Central memory CD8-positive, alpha-beta T cell (primary cell): ENCODE measurements around the gene B4GALNT1.

ENCODE experiments used
- ATAC-seq: fragments of 150-1000 bp; cut with Tn5 transposase; replicated peaks from 2 replicates; pipeline ENCODE4 v1.10.0; 2022; ENCODE audit warnings: mild to moderate bottlenecking, moderate FRiP score, moderate number of reproducible peaks; ENCODE audit not compliant: poor library complexity, severe bottlenecking; ENCODE audit errors: extremely low read depth
- DNase-seq, 2 donors: peaks; one replicate each; pipeline ENCODE4 v3.0.0; 2021; ENCODE audit warnings: low spot score in 2 of 2
- H3K27ac Mint-ChIP-seq: one replicate; pipeline ENCODE4 v1.8.0; 2022; ENCODE audit warnings: low read depth, mild to moderate bottlenecking, moderate library complexity, mixed read lengths
- H3K27me3 Mint-ChIP-seq: one replicate; pipeline ENCODE4 v1.8.0; 2022; ENCODE audit warnings: mixed read lengths
- H3K36me3 Mint-ChIP-seq: one replicate; pipeline ENCODE4 v1.8.0; 2022; ENCODE audit warnings: mild to moderate bottlenecking, moderate library complexity, mixed read lengths; ENCODE audit not compliant: insufficient read depth
- H3K4me1 Mint-ChIP-seq: one replicate; pipeline ENCODE4 v1.8.0; 2022; ENCODE audit warnings: mixed read lengths
- H3K4me3 Mint-ChIP-seq: one replicate; pipeline ENCODE4 v1.8.0; 2022; ENCODE audit warnings: mild to moderate bottlenecking, moderate library complexity, mixed read lengths
- H3K9me3 Mint-ChIP-seq: one replicate; pipeline ENCODE4 v1.8.0; 2022; ENCODE audit warnings: mixed read lengths

B4GALNT1 gene

GRCh38 chr12:57614178-57614947 is 18.6 kb downstream of the B4GALNT1 start:
- Mint-ChIP-seq H3K4me1 (peaks cover 5% of the 10 kb centered on the region), H3K4me3 (no peak overlapping the region), H3K27ac (no peak overlapping the region), H3K9me3 (no peaks in the 10 kb centered on the region), H3K27me3 (peaks cover 67% of the 10 kb centered on the region), H3K36me3 (peaks cover under 1% of the 10 kb centered on the region)
- ATAC-seq (no peak), DNase-seq (no peak)

- Mint-ChIP-seq H3K4me1 (peaks cover 5% of the 10 kb centered on the region), H3K9me3 (no peaks in the 10 kb centered on the region), H3K4me3 (no peak overlapping the region), H3K27ac (no peak overlapping the region), H3K27me3 (peaks cover 59% of the 10 kb centered on the region), H3K36me3 (peaks cover 3% of the 10 kb centered on the region)
- ATAC-seq (no peak), DNase-seq (no peak)
These were observed 19.4 kb downstream of the B4GALNT1 start for GRCh38 chr12:57613427-57614109.

GRCh38 chr12:57612711-57613426 is 20.1 kb downstream of the B4GALNT1 start:
- peak overlapping the region; percentile 55 for H3K4me3 Mint-ChIP-seq
- no peak overlapping the region for H3K27ac Mint-ChIP-seq
- H3K4me1 Mint-ChIP-seq: peaks cover 5% of the 10 kb centered on the region
- DNase-seq (no peak), ATAC-seq (no peak)
- peaks cover 4% of the 10 kb centered on the region for H3K36me3 Mint-ChIP-seq
- no peaks in the 10 kb centered on the region for H3K9me3 Mint-ChIP-seq
- peaks cover 52% of the 10 kb centered on the region for H3K27me3 Mint-ChIP-seq

- no peaks in the 10 kb centered on the region for H3K9me3 Mint-ChIP-seq
- peaks cover 5% of the 10 kb centered on the region for H3K4me1 Mint-ChIP-seq
- no peak overlapping the region for H3K27ac Mint-ChIP-seq
- no peak for DNase-seq
- H3K27me3 Mint-ChIP-seq: peaks cover 44% of the 10 kb centered on the region
- H3K4me3 Mint-ChIP-seq: peak overlapping the region; percentile 55
- peaks cover 4% of the 10 kb centered on the region for H3K36me3 Mint-ChIP-seq
- no peak for ATAC-seq
These were observed 20.9 kb downstream of the B4GALNT1 start for GRCh38 chr12:57611827-57612710.

GRCh38 chr12:57611108-57611826 is 21.7 kb downstream of the B4GALNT1 start, which contains the start of gene ARHGEF25:
TSS of gene ARHGEF25 (plus strand) at chr12:57611435. CDS start at chr12:57611895, 460 bp downstream.
- Mint-ChIP-seq H3K36me3 (peaks cover 4% of the 10 kb centered on the region), H3K4me1 (peaks cover 5% of the 10 kb centered on the region), H3K4me3 (peak within 1 kb of the TSS; percentile 55), H3K27ac (no peak within 1 kb of the TSS), H3K9me3 (no peaks in the 10 kb centered on the region), H3K27me3 (peaks cover 36% of the 10 kb centered on the region)
- no peak for DNase-seq
- peak; percentile 50 for ATAC-seq

GRCh38 chr12:57610554-57611107 is 22.4 kb downstream of the B4GALNT1 start:
- no peak for DNase-seq
- Mint-ChIP-seq H3K27ac (no peak overlapping the region), H3K9me3 (no peaks in the 10 kb centered on the region), H3K4me3 (peak overlapping the region; percentile 55), H3K36me3 (peaks cover 5% of the 10 kb centered on the region), H3K4me1 (peaks cover 10% of the 10 kb centered on the region), H3K27me3 (peaks cover 36% of the 10 kb centered on the region)
- peak; percentile 26 for ATAC-seq

- DNase-seq: no peak
- Mint-ChIP-seq H3K27ac (no peak overlapping the region), H3K4me3 (peak overlapping the region; percentile 55), H3K9me3 (no peaks in the 10 kb centered on the region), H3K4me1 (peaks cover 17% of the 10 kb centered on the region), H3K27me3 (peaks cover 29% of the 10 kb centered on the region), H3K36me3 (peaks cover 5% of the 10 kb centered on the region)
- ATAC-seq: no peak
These were observed 23.0 kb downstream of the B4GALNT1 start for GRCh38 chr12:57609781-57610553.

GRCh38 chr12:57609101-57609780 is 23.8 kb downstream of the B4GALNT1 start:
- H3K9me3 Mint-ChIP-seq: no peaks in the 10 kb centered on the region
- H3K27ac Mint-ChIP-seq: no peak overlapping the region
- peaks cover 23% of the 10 kb centered on the region for H3K4me1 Mint-ChIP-seq
- no peak for DNase-seq
- ATAC-seq: no peak
- H3K4me3 Mint-ChIP-seq: no peak overlapping the region
- H3K36me3 Mint-ChIP-seq: peaks cover 5% of the 10 kb centered on the region
- H3K27me3 Mint-ChIP-seq: peaks cover 23% of the 10 kb centered on the region

GRCh38 chr12:57607958-57608663 is 24.9 kb downstream of the B4GALNT1 start:
- H3K4me3 Mint-ChIP-seq: no peak overlapping the region
- H3K4me1 Mint-ChIP-seq: peaks cover 34% of the 10 kb centered on the region
- H3K27ac Mint-ChIP-seq: no peak overlapping the region
- peaks cover 12% of the 10 kb centered on the region for H3K27me3 Mint-ChIP-seq
- ATAC-seq (no peak), DNase-seq (no peak)
- peaks cover 6% of the 10 kb centered on the region for H3K36me3 Mint-ChIP-seq
- no peaks in the 10 kb centered on the region for H3K9me3 Mint-ChIP-seq

- H3K36me3 Mint-ChIP-seq: peaks cover 12% of the 10 kb centered on the region
- H3K27ac Mint-ChIP-seq: no peak overlapping the region
- H3K4me3 Mint-ChIP-seq: no peak overlapping the region
- no peaks in the 10 kb centered on the region for H3K27me3 Mint-ChIP-seq
- no peak for ATAC-seq
- no peaks in the 10 kb centered on the region for H3K9me3 Mint-ChIP-seq
- peaks cover 43% of the 10 kb centered on the region for H3K4me1 Mint-ChIP-seq
- DNase-seq: no peak
These were observed 26.2 kb downstream of the B4GALNT1 start for GRCh38 chr12:57606821-57607220.
